H1 (cell line): ENCODE measurements around the gene HOXB4. TPM values are rescaled to one million over a fixed set of nuclear protein-coding genes. Genes with fewer than 3 reads are reported as not detected.

ENCODE experiments used
- CTCF ChIA-PET: fragments of 300-600 bp; sonication (Branson Sonifier 250); formaldehyde crosslinking; loops from one replicate; lab custom pipeline; 2021; ENCODE audit not compliant: partially characterized antibody; lab: Charles Lee
- POLR2A ChIA-PET: fragments of 300-600 bp; sonication (Branson Sonifier 250); formaldehyde crosslinking; loops from one replicate; lab custom pipeline; 2021; ENCODE audit warnings: inconsistent platforms; ENCODE audit not compliant: partially characterized antibody; lab: Charles Lee
- DNase-seq, 2 experiments: peaks; one replicate each; pipeline versions ENCODE4 v3.0.0 to v3.0.0-alpha.2; 2010 to 2022; ENCODE audit warnings: low spot score in 2 of 2, low read depth in 1 of 2, mixed read lengths in 1 of 2
- FAIRE-seq: peaks from 2 replicates; lab custom pipeline; 2011; peaks lifted over from hg19 to GRCh38; lab: Jason Lieb, UNC
- H2AFZ ChIP-seq: 2 replicates; pipeline ENCODE4 v1.8.1; 2012; ENCODE audit warnings: low read length, inconsistent platforms
- H2AK5ac ChIP-seq: 2 replicates; pipeline ENCODE4 v1.6.1; 2013; ENCODE audit warnings: low read depth, low read length
- H2BK120ac ChIP-seq: replicated peaks from 2 replicates; pipeline ENCODE3; 2013; ENCODE audit warnings: low read depth, low read length, inconsistent platforms
- H2BK12ac ChIP-seq: 2 replicates; pipeline ENCODE4 v1.6.1; 2013; ENCODE audit warnings: low read depth, low read length
- H2BK15ac ChIP-seq: 2 replicates; pipeline ENCODE4 v1.6.1; 2013; ENCODE audit warnings: low read length
- H2BK20ac ChIP-seq: 2 replicates; pipeline ENCODE4 v1.6.1; 2013; ENCODE audit warnings: low read length
- H2BK5ac ChIP-seq: 2 replicates; pipeline ENCODE4 v1.6.1; 2013; ENCODE audit warnings: low read depth, low read length
- H3K14ac ChIP-seq: 2 replicates; pipeline ENCODE4 v1.6.1; 2013; ENCODE audit warnings: inconsistent platforms; ENCODE audit not compliant: insufficient read length
- H3K18ac ChIP-seq: 2 replicates; pipeline ENCODE4 v1.6.1; 2013; ENCODE audit warnings: low read length; ENCODE audit errors: extremely low read depth
- H3K23ac ChIP-seq: 2 replicates; pipeline ENCODE4 v1.6.1; 2013; ENCODE audit warnings: inconsistent platforms; ENCODE audit not compliant: insufficient read length
- H3K23me2 ChIP-seq: 2 replicates; pipeline ENCODE4 v1.6.1; 2013; ENCODE audit warnings: low read depth, low read length
- H3K27ac ChIP-seq: 2 replicates; pipeline ENCODE4 v1.6.1; 2011; ENCODE audit warnings: low read depth, low read length, inconsistent platforms
- H3K27me3 ChIP-seq, 4 experiments: replicated peaks in 1 of 4; 1 replicate in 1 of 4; 2 replicates in 3 of 4; pipeline versions ENCODE4 v1.6.1 to v1.8.1; 2011 to 2013; ENCODE audit warnings: low read length in 3 of 4, mild to moderate bottlenecking in 3 of 4, inconsistent platforms in 2 of 4, mixed read lengths in 2 of 4, moderate library complexity in 1 of 4; ENCODE audit not compliant: control insufficient read depth in 3 of 4, insufficient read depth in 3 of 4; ENCODE audit errors: extremely low read depth in 1 of 4
- H3K36me3 ChIP-seq, 4 experiments: 2 replicates each; pipeline versions ENCODE4 v1.6.1 to v1.8.1; 2011 to 2013; ENCODE audit warnings: mild to moderate bottlenecking in 4 of 4, low read length in 3 of 4, moderate library complexity in 2 of 4, control low read depth in 1 of 4, inconsistent platforms in 1 of 4; ENCODE audit not compliant: insufficient read depth in 4 of 4, control insufficient read depth in 2 of 4
- H3K4ac ChIP-seq: replicated peaks from 2 replicates; pipeline ENCODE3; 2013; ENCODE audit warnings: low read length, low read depth, mixed read lengths, inconsistent platforms; ENCODE audit not compliant: insufficient read length
- H3K4me1 ChIP-seq, 4 experiments: replicated peaks in 1 of 4; 1 replicate in 1 of 4; 2 replicates in 3 of 4; pipeline versions ENCODE4 v1.6.1 to v1.8.1; 2011 to 2013; ENCODE audit warnings: low read length in 3 of 4, inconsistent platforms in 2 of 4, mixed read lengths in 1 of 4; ENCODE audit not compliant: insufficient read depth in 4 of 4, control insufficient read depth in 3 of 4
- H3K4me2 ChIP-seq, 2 experiments: 2 replicates each; pipeline versions ENCODE4 v1.6.1 to v1.8.1; 2011 to 2013; ENCODE audit warnings: low read depth in 2 of 2, low read length in 2 of 2, control low read depth in 1 of 2, inconsistent platforms in 1 of 2, mild to moderate bottlenecking in 1 of 2; ENCODE audit not compliant: insufficient read depth in 1 of 2
- H3K4me3 ChIP-seq, 4 experiments: fragments of 200-600, 300-600 bp in 1 of 4; sonication (generic), shearing (Covaris generic), sonication (Bioruptor Twin) in 1 of 4; 2 replicates each; pipeline versions ENCODE4 v1.5.1 to v1.8.1; 2011 to 2016; ENCODE audit warnings: low read length in 4 of 4, low read depth in 3 of 4, control low read depth in 2 of 4, inconsistent platforms in 2 of 4, mild to moderate bottlenecking in 2 of 4, mixed read lengths in 1 of 4, moderate library complexity in 1 of 4; ENCODE audit not compliant: insufficient read depth in 2 of 4; ENCODE audit errors: extremely low read depth in 1 of 4
- H3K56ac ChIP-seq: replicated peaks from 2 replicates; pipeline ENCODE3; 2013; ENCODE audit warnings: low read depth, mild to moderate bottlenecking, mixed read lengths, low read length, inconsistent platforms; ENCODE audit not compliant: insufficient read length
- H3K79me1 ChIP-seq: 2 replicates; pipeline ENCODE4 v1.6.1; 2013; ENCODE audit warnings: low read depth, low read length, control low read depth
- H3K79me2 ChIP-seq, 2 experiments: 2 replicates each; pipeline versions ENCODE4 v1.6.1 to v1.8.1; 2012 to 2013; ENCODE audit warnings: low read length in 2 of 2, mild to moderate bottlenecking in 2 of 2, inconsistent platforms in 1 of 2; ENCODE audit not compliant: insufficient read depth in 2 of 2, control insufficient read depth in 1 of 2
- H3K9ac ChIP-seq, 4 experiments: replicated peaks in 1 of 4; 1 replicate in 1 of 4; 2 replicates in 3 of 4; pipeline versions ENCODE4 v1.6.1 to v1.8.1; 2011 to 2013; ENCODE audit warnings: low read depth in 3 of 4, low read length in 3 of 4, control low read depth in 2 of 4, mild to moderate bottlenecking in 2 of 4, moderate library complexity in 2 of 4, inconsistent platforms in 1 of 4; ENCODE audit errors: extremely low read depth in 1 of 4
- H3K9me3 ChIP-seq, 2 experiments: 2 replicates each; pipeline versions ENCODE4 v1.6.1 to v1.8.1; 2012 to 2013; ENCODE audit warnings: mild to moderate bottlenecking in 2 of 2, moderate library complexity in 2 of 2, control low read depth in 1 of 2, inconsistent platforms in 1 of 2, low read depth in 1 of 2, low read length in 1 of 2, mixed read lengths in 1 of 2; ENCODE audit not compliant: insufficient read depth in 2 of 2
- H4K20me1 ChIP-seq, 2 experiments: replicated peaks in 1 of 2; 2 replicates each; pipeline versions ENCODE3 to v1.8.1; 2011 to 2013; ENCODE audit warnings: inconsistent platforms in 2 of 2, low read length in 2 of 2, mild to moderate bottlenecking in 1 of 2; ENCODE audit not compliant: insufficient read depth in 2 of 2, control insufficient read depth in 1 of 2
- H4K5ac ChIP-seq: 2 replicates; pipeline ENCODE4 v1.6.1; 2013; ENCODE audit warnings: low read length, low read depth, mixed read lengths, inconsistent platforms; ENCODE audit not compliant: insufficient read length
- H4K8ac ChIP-seq: 2 replicates; pipeline ENCODE4 v1.8.0; 2013; ENCODE audit warnings: mild to moderate bottlenecking, moderate library complexity, low read length, inconsistent platforms; ENCODE audit not compliant: insufficient read depth; ENCODE audit errors: extremely low read depth
- H4K91ac ChIP-seq: replicated peaks from 2 replicates; pipeline ENCODE3; 2013; ENCODE audit warnings: low read length, mixed read lengths, inconsistent platforms; ENCODE audit not compliant: insufficient read length
- CBX8 ChIP-seq: fragments of 300-800, 300-1000 bp; sonication (generic); IDR thresholded peaks from 2 replicates; pipeline ENCODE4 v1.7.1; 2016; ENCODE audit warnings: low read depth, low read length, borderline replicate concordance
- CREB1 ChIP-seq: IDR thresholded peaks from 2 replicates; pipeline ENCODE4 v1.6.1; 2012; ENCODE audit warnings: inconsistent platforms
- EZH2 ChIP-seq: fragments of 200-600 bp; sonication (generic); IDR thresholded peaks from 2 replicates; pipeline ENCODE4 v1.7.1; 2012; ENCODE audit warnings: low read depth, mild to moderate bottlenecking, moderate library complexity, low read length, inconsistent platforms; ENCODE audit not compliant: severe bottlenecking
- FOSL1 ChIP-seq: IDR thresholded peaks from 2 replicates; pipeline ENCODE4 v1.6.1; 2011; ENCODE audit warnings: mild to moderate bottlenecking, low read depth, low read length, moderate library complexity; ENCODE audit not compliant: insufficient read depth
- HDAC6 ChIP-seq: IDR thresholded peaks from one replicate; pipeline ENCODE4 v1.7.1; 2012; ENCODE audit warnings: low read depth, mild to moderate bottlenecking, inconsistent platforms, low read length, moderate library complexity
- KDM5A ChIP-seq: fragments of 200-600 bp; IDR thresholded peaks from 2 replicates; pipeline ENCODE4 v1.7.1; 2012; ENCODE audit warnings: mild to moderate bottlenecking, low read length, inconsistent platforms, mixed read lengths
- RFX5 ChIP-seq: IDR thresholded peaks from 2 replicates; pipeline ENCODE4 v1.6.1; 2011; ENCODE audit warnings: low read depth, low read length, improper control_type of control experiment, borderline replicate concordance
- SIRT6 ChIP-seq: IDR thresholded peaks from one replicate; pipeline ENCODE4 v1.7.1; 2012; ENCODE audit warnings: low read length, inconsistent platforms
- SP1 ChIP-seq: IDR thresholded peaks from 2 replicates; pipeline ENCODE4 v1.6.1; 2011; ENCODE audit warnings: low read depth, low read length
- SUZ12 ChIP-seq: fragments of 200-600 bp; sonication (generic); IDR thresholded peaks from 2 replicates; pipeline ENCODE4 v1.6.1; 2012; ENCODE audit warnings: mild to moderate bottlenecking, inconsistent platforms, low read length, moderate library complexity, mixed read lengths
- TAF1 ChIP-seq: IDR thresholded peaks from 2 replicates; pipeline ENCODE4 v1.6.1; 2011; ENCODE audit warnings: mild to moderate bottlenecking, low read depth, low read length
- WGBS, 2 experiments: shearing (Covaris generic) in 1 of 2; methylation state at CpG; one replicate each; pipeline versions ENCODE4 v1.1.6 to v1.1.7; 2013 to 2015; ENCODE audit warnings: low lambda C conversion rate in 2 of 2, mixed read lengths in 2 of 2, inconsistent platforms in 1 of 2, low coverage in 1 of 2, missing lambda C conversion rate in 1 of 2; ENCODE audit not compliant: insufficient replicate concordance in 2 of 2, insufficient coverage in 1 of 2, insufficient read length in 1 of 2; ENCODE audit errors: extremely low coverage in 1 of 2, missing lambda C conversion rate in 1 of 2; 5-methylcytosine and 5-hydroxymethylcytosine counted together
- polyA plus RNA-seq, 7 experiments: library from polyadenylated mRNA; depleted of rRNA in 3 of 7; stranded (reverse) in 5 of 7; unstranded in 2 of 7; fragments of >200 nt in 5 of 7; fragments of 200-250 nt in 2 of 7; gene quantifications; 1 replicate in 5 of 7; 2 replicates in 1 of 7; 4 replicates in 1 of 7; pipeline versions ENCODE4 v1.2.1 to v1.2.3, GENCODE V29; 2011 to 2013; ENCODE audit warnings: missing spikeins in 2 of 7, mixed read lengths in 2 of 7
- total RNA-seq: library from RNA; stranded (reverse); fragmentation: NEBNext Ultra II Directional; extraction: Animal tissue kit (Norgen Biotek cat#: 25700); gene quantifications from 2 replicates; pipeline ENCODE4 v1.2.1, GENCODE V29; 2021
- TF ChIP-seq, protein P1 (sequence below): IDR thresholded peaks from 2 replicates; pipeline ENCODE4 v1.6.1; 2012; ENCODE audit warnings: inconsistent platforms

The HOXB4 gene
- total and polyA plus RNA-seq, 2 of the 8 experiments (the other 6 are each of a cell fraction or from before 2014, with no cell fraction given) = not detected

DNA sequence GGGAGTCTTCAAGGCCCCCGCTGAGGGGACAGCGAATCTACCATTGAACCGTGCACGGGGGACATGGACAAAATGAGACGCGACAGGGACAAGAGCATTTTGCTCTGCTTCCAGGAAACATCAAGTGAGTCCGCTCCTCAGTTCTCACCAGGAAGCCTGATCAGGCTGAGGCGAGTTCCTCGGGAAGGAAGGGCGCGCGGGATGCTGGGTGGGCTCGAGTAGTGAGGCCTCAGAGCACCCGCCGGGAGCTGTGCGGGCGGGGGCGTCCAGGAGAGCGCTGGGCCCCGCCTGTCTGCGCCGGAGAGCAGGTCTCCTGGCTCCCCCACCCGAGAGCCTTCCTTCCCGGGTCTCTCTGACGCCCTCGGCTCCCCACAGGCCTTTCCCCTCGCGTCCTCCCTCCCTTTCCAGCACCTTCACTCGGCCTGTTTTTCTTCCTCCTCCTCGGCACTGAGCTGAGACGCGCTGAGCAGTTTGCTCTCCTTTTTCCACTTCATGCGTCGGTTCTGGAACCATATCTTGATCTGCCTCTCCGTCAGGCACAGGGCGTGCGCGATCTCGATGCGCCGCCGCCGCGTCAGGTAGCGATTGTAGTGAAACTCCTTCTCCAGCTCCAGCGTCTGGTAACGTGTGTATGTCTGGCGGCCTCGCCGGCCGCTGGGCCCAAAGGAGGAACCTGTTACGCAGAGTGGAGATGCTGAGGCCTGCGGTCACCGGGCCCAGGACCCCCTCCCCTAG, 18.0 kb upstream of the HOXB4 start:
- Histone ChIP-seq H3K9me3 (no peaks in the 10 kb centered on the region; a peak in 1 of 4 replicates), H3K18ac (no peak overlapping the region; the same call in 1 of the 2 replicates), H3K36me3 (no peaks in the 10 kb centered on the region; a peak in 1 of 8 replicates), H2BK20ac (0 out of 2 replicates have a peak overlapping the region, but pooled peaks have one; percentile 34), H3K56ac (no peak overlapping the region), H2BK5ac (no peak overlapping the region), H3K27me3 (peaks cover 96 to 100% (median 99%) of the 10 kb centered on the region in 4 experiments), H3K4me3 (no peak overlapping the region; a peak in 1 of 8 replicates), H3K4me1 (peaks cover 0 to 12% (median 4%) of the 10 kb centered on the region in 4 experiments; a peak in 5 of 7 replicates), H3K4me2 (peak overlapping the region; percentile 19 to 21; a peak in 2 of 4 replicates), H3K79me2 (no peaks in the 10 kb centered on the region), H4K91ac (no peak overlapping the region), H4K5ac (no peak overlapping the region), H2AFZ (no peak overlapping the region), H2BK15ac (no peak overlapping the region), H2BK120ac (no peak overlapping the region), H3K27ac (no peak overlapping the region), H2AK5ac (0 out of 2 replicates have a peak overlapping the region, but pooled peaks have one; percentile 6), H3K9ac (no peak overlapping the region), H3K23me2 (no peaks in the 10 kb centered on the region; the same call in 1 of the 2 replicates), H3K79me1 (no peaks in the 10 kb centered on the region), H4K20me1 (peaks cover 38 to 53% of the 10 kb centered on the region in 2 experiments), H3K4ac (no peak overlapping the region), H4K8ac (no peak overlapping the region; the same call in 1 of the 2 replicates), H3K23ac (no peak overlapping the region), H2BK12ac (peak overlapping the region; percentile 88; the same call in 1 of the 2 replicates), H3K14ac (no peak overlapping the region)
- DNase-seq (no peak), FAIRE-seq (no peak)
- POLR2A ChIA-PET = no interaction called here
- CTCF ChIA-PET = interaction anchor here (0.6 to 7.0 kb wide), 8 partner anchors 9 to 288 kb away, joined by 3 to 53 read pairs (median 6); no protein-coding TSS in a partner anchor
- WGBS, 2 experiments = 9% methylated on average over 49 of the region's 54 CpGs; no CpG with 5 or more reads in 1 of the 2 experiments
- 0 out of 2 replicates have a peak, but pooled peaks have one; percentile 67 for TF ChIP-seq CBX8
- peak; percentile 91 for TF ChIP-seq SUZ12
- TF ChIP-seq EZH2 = peak; percentile 75
- TF ChIP-seq TAF1 = no peak
- no peak for TF ChIP-seq KDM5A
- TF ChIP-seq SIRT6 = no peak
- no peak for TF ChIP-seq HDAC6
- TF ChIP-seq SP1 = no peak
- TF ChIP-seq, protein P1, sequence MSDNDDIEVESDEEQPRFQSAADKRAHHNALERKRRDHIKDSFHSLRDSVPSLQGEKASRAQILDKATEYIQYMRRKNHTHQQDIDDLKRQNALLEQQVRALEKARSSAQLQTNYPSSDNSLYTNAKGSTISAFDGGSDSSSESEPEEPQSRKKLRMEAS = no peak
- no peak for TF ChIP-seq FOSL1
- TF ChIP-seq CREB1 = no peak
- no peak for TF ChIP-seq RFX5
